ENCODE results near the gene ARRDC1. TPM values are rescaled to one million over a fixed set of nuclear protein-coding genes. Genes with fewer than 3 reads are reported as not detected.

The ARRDC1 gene
- total and polyA plus RNA-seq, 9 of the 15 experiments (the other 6 are each of a cell fraction or from before 2014, with no cell fraction given): 0.21 to 45.3 (median 18.6) TPM

- no peak for TF ChIP-seq CHD7 (IDR thresholded peaks at IDR 0.05; ENCODE audit: low read depth, low read length)
- TF ChIP-seq MIER1 (IDR thresholded peaks at IDR 0.05; ENCODE audit: low read depth): no peak
- no peak for TF ChIP-seq ZNF174 (CRISPR knock-in tag; IDR thresholded peaks at IDR 0.05)
- peak; percentile 17; the same call in 1 of the 2 replicates for TF ChIP-seq SMAD3 (CRISPR knock-in tag; conservative IDR thresholded peaks at IDR 0.05)
- TF ChIP-seq, protein P1, sequence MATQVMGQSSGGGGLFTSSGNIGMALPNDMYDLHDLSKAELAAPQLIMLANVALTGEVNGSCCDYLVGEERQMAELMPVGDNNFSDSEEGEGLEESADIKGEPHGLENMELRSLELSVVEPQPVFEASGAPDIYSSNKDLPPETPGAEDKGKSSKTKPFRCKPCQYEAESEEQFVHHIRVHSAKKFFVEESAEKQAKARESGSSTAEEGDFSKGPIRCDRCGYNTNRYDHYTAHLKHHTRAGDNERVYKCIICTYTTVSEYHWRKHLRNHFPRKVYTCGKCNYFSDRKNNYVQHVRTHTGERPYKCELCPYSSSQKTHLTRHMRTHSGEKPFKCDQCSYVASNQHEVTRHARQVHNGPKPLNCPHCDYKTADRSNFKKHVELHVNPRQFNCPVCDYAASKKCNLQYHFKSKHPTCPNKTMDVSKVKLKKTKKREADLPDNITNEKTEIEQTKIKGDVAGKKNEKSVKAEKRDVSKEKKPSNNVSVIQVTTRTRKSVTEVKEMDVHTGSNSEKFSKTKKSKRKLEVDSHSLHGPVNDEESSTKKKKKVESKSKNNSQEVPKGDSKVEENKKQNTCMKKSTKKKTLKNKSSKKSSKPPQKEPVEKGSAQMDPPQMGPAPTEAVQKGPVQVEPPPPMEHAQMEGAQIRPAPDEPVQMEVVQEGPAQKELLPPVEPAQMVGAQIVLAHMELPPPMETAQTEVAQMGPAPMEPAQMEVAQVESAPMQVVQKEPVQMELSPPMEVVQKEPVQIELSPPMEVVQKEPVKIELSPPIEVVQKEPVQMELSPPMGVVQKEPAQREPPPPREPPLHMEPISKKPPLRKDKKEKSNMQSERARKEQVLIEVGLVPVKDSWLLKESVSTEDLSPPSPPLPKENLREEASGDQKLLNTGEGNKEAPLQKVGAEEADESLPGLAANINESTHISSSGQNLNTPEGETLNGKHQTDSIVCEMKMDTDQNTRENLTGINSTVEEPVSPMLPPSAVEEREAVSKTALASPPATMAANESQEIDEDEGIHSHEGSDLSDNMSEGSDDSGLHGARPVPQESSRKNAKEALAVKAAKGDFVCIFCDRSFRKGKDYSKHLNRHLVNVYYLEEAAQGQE (IDR thresholded peaks at IDR 0.05; ENCODE audit: borderline replicate concordance): peak; percentile 43; the same call in 1 of the 2 replicates
- TF ChIP-seq, protein P1 (CRISPR knock-in tag; IDR thresholded peaks at IDR 0.05; ENCODE audit: low read depth): peak; percentile 72; the same call in 1 of the 2 replicates
Observed at GRCh38 chr9:137578518-137579258, 26.8 kb upstream of the ARRDC1 start, which contains the start of gene DPH7 (continued).

Measured in K562 (cell line).